Colonic mucosa (tissue), 4 donors: ENCODE data around the gene RYR3. TPM values are rescaled to one million over a fixed set of nuclear protein-coding genes. Genes with fewer than 3 reads are reported as not detected.

Source experiments
- DNase-seq: peaks from one replicate; pipeline ENCODE4 v3.0.0-alpha.2; 2020
- H3K27ac ChIP-seq: fragments of 200-600 bp; one replicate; pipeline ENCODE4 v1.8.0; 2021
- H3K27me3 ChIP-seq: fragments of 200-600 bp; one replicate; pipeline ENCODE4 v1.8.0; 2021
- H3K36me3 ChIP-seq: fragments of 200-600 bp; one replicate; pipeline ENCODE4 v1.8.0; 2021
- H3K4me1 ChIP-seq: fragments of 200-600 bp; one replicate; pipeline ENCODE4 v1.8.0; 2021; ENCODE audit warnings: mild to moderate bottlenecking
- H3K4me3 ChIP-seq: fragments of 200-600 bp; one replicate; pipeline ENCODE4 v1.8.0; 2021
- H3K9ac ChIP-seq, 2 donors: one replicate each; pipeline ENCODE4 v1.7.0; 2013; ENCODE audit warnings: control low read depth in 2 of 2, low read depth in 2 of 2, low read length in 2 of 2
- H3K9me3 ChIP-seq: fragments of 200-600 bp; one replicate; pipeline ENCODE4 v1.8.0; 2021
- intact Hi-C: fragments of 100-400 bp; cut with DNase I; formaldehyde crosslinking; loops from one replicate; pipeline ENCODE4 v1.14.1; 2022
- total RNA-seq, 2 donors: library from RNA; stranded (reverse); fragmentation: NEBNext Ultra II Directional in 1 of 2; extraction: Animal tissue kit (Norgen Biotek cat#: 25700) in 1 of 2; gene quantifications; one replicate each; pipeline ENCODE4 v1.2.1, GENCODE V29; 2021
- TF ChIP-seq, protein P1 (sequence below): fragments of 200-600 bp; IDR thresholded peaks from one replicate; pipeline ENCODE4 v1.8.0; 2022; ENCODE audit warnings: antibody characterized with exemption, mild to moderate bottlenecking
- donor health status: healthy.
- donor health status: DM: no; HTN: no; CAD: no.
- donor health status: DM: no; HTN: no; CAD: no.

The RYR3 gene
- total RNA-seq, 2 donors from 2014 or later = 0.17 to 1.1 TPM

DNA sequence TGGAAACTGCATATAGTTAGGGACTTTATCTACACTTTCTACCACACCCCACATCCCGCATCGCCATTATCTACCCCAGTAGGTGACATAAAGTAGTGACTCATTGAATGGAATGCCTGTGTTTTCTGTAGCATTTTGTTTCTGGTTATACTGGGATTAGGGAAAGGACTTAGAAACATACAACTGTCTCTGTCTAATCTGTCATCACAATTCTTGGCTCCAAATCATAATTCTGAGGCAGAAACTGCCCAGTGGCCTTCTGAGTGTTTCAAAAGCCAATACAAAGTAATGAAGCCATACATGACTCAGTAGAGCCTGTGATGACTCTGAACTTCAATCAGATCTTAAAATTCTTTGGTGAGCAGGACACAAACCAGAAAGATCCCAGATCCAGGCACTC is 541.8 kb downstream of the RYR3 start:
- no peaks in the 10 kb centered on the region for H3K9me3 ChIP-seq
- DNase-seq = no peak
- no peaks in the 10 kb centered on the region for H3K4me1 ChIP-seq
- H3K9ac ChIP-seq = no peak overlapping the region
- H3K27me3 ChIP-seq = no peaks in the 10 kb centered on the region
- H3K4me3 ChIP-seq = no peak overlapping the region
- no peaks in the 10 kb centered on the region for H3K36me3 ChIP-seq
- intact Hi-C loops = no loop called here
- TF ChIP-seq, protein P1, sequence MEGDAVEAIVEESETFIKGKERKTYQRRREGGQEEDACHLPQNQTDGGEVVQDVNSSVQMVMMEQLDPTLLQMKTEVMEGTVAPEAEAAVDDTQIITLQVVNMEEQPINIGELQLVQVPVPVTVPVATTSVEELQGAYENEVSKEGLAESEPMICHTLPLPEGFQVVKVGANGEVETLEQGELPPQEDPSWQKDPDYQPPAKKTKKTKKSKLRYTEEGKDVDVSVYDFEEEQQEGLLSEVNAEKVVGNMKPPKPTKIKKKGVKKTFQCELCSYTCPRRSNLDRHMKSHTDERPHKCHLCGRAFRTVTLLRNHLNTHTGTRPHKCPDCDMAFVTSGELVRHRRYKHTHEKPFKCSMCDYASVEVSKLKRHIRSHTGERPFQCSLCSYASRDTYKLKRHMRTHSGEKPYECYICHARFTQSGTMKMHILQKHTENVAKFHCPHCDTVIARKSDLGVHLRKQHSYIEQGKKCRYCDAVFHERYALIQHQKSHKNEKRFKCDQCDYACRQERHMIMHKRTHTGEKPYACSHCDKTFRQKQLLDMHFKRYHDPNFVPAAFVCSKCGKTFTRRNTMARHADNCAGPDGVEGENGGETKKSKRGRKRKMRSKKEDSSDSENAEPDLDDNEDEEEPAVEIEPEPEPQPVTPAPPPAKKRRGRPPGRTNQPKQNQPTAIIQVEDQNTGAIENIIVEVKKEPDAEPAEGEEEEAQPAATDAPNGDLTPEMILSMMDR = no peak
- H3K27ac ChIP-seq = no peak overlapping the region

GRCh38 chr15:33857726-33858125 is 547.0 kb downstream of the RYR3 start:
- H3K4me3 ChIP-seq = no peak overlapping the region
- TF ChIP-seq, protein P1 = no peak

GRCh38 chr15:33858836-33859235 is 548.1 kb downstream of the RYR3 start:
- no peak for DNase-seq
- H3K27me3 ChIP-seq = no peaks in the 10 kb centered on the region
- no peaks in the 10 kb centered on the region for H3K9me3 ChIP-seq
- intact Hi-C loops = no loop called here
- no peak overlapping the region for H3K9ac ChIP-seq
- H3K4me1 ChIP-seq = no peaks in the 10 kb centered on the region
- no peak overlapping the region for H3K4me3 ChIP-seq
- no peaks in the 10 kb centered on the region for H3K36me3 ChIP-seq
- TF ChIP-seq, protein P1 = no peak
- no peak overlapping the region for H3K27ac ChIP-seq

More at GRCh38 chr15:33857726-33858125, 547.0 kb downstream of the RYR3 start:
- Histone ChIP-seq H3K9me3 (no peaks in the 10 kb centered on the region), H3K27me3 (no peaks in the 10 kb centered on the region), H3K4me1 (no peaks in the 10 kb centered on the region), H3K27ac (no peak overlapping the region), H3K9ac (no peak overlapping the region), H3K36me3 (no peaks in the 10 kb centered on the region)
- intact Hi-C loops = no loop called here
- DNase-seq = no peak

- no peaks in the 10 kb centered on the region for H3K27me3 ChIP-seq
- no peaks in the 10 kb centered on the region for H3K4me1 ChIP-seq
- DNase-seq = no peak
- no peaks in the 10 kb centered on the region for H3K36me3 ChIP-seq
- H3K4me3 ChIP-seq = no peak overlapping the region
- no peak overlapping the region for H3K27ac ChIP-seq
- no peaks in the 10 kb centered on the region for H3K9me3 ChIP-seq
- no peak overlapping the region for H3K9ac ChIP-seq
- TF ChIP-seq, protein P1 = no peak
- intact Hi-C loops = no loop called here
These were observed 549.3 kb downstream of the RYR3 start for GRCh38 chr15:33859992-33860545.

DNA sequence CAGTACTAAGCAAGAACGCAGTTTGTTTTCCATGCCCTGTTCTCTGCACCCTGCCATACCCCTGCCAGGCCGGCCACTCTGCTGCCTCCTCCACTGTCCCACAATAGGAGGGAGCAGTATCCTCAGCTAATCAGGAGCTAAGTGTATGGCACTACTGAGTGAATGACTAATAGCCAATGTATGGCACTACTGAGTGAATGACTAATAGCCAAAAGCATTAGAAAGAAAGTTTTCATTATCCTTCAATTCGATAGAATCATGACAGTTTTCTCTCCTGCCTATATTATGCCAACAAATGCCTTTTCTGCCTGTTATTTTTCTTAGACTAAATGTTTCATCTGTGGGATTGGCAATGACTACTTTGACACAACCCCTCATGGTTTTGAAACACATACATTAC is 550.0 kb downstream of the RYR3 start:
- H3K9me3 ChIP-seq = no peaks in the 10 kb centered on the region
- H3K27me3 ChIP-seq = no peaks in the 10 kb centered on the region
- no peak for DNase-seq
- H3K27ac ChIP-seq = no peak overlapping the region
- H3K9ac ChIP-seq = no peak overlapping the region
- TF ChIP-seq, protein P1 = no peak
- H3K36me3 ChIP-seq = no peaks in the 10 kb centered on the region
- intact Hi-C loops = no loop called here
- no peak overlapping the region for H3K4me3 ChIP-seq
- H3K4me1 ChIP-seq = no peaks in the 10 kb centered on the region
